GM12865 (cell line): ENCODE measurements around the gene CUL7.
"Not testable (repeated sequence)": the region's sequence is repeated elsewhere in the genome, so short reads cannot be mapped to it uniquely, and the experiment has no call there.

ENCODE experiments used
- DNase-seq: peaks from one replicate; pipeline ENCODE4 v3.0.0; 2010; ENCODE audit warnings: low read depth
- H3K4me3 ChIP-seq: 2 replicates; pipeline ENCODE4 v1.5.1; 2011; ENCODE audit warnings: mild to moderate bottlenecking, low read depth, low read length, control low read depth
- TF ChIP-seq, protein P1 (sequence below): IDR thresholded peaks from 2 replicates; pipeline ENCODE4 v1.5.1; 2011; ENCODE audit warnings: low read length, control low read depth, low read depth, inconsistent platforms; ENCODE audit not compliant: insufficient read depth; ENCODE audit errors: missing control alignments

The CUL7 gene

DNA sequence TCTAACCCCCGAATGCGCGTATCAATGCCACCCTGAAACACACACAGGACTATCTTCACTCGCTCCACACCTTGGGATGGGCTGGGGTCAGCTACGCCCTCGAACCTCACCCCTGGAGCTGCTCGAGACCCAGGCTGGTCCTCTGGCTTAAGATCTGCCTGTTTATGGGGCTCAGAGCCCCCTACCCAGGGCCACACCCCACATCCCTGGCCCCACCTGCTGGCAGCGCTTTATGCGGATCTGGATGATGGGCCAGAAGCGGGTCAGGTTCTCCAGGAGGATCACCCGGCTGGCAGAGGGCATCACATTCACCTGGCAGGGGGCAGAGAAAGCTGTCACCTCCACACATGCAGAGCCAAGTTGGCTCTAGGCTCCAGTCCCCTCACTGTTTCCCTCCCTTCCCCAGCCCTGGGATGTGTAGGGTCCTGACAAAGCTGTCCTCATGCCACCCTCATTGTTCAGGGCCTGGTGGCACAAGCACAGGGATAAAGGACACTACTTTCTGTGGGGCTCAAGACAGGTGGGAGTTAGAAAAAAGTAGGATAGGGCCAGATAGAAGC, 8.2 kb downstream of the CUL7 start:
- H3K4me3 ChIP-seq = no peak overlapping the region
- DNase-seq = no peak
- TF ChIP-seq, protein P1, sequence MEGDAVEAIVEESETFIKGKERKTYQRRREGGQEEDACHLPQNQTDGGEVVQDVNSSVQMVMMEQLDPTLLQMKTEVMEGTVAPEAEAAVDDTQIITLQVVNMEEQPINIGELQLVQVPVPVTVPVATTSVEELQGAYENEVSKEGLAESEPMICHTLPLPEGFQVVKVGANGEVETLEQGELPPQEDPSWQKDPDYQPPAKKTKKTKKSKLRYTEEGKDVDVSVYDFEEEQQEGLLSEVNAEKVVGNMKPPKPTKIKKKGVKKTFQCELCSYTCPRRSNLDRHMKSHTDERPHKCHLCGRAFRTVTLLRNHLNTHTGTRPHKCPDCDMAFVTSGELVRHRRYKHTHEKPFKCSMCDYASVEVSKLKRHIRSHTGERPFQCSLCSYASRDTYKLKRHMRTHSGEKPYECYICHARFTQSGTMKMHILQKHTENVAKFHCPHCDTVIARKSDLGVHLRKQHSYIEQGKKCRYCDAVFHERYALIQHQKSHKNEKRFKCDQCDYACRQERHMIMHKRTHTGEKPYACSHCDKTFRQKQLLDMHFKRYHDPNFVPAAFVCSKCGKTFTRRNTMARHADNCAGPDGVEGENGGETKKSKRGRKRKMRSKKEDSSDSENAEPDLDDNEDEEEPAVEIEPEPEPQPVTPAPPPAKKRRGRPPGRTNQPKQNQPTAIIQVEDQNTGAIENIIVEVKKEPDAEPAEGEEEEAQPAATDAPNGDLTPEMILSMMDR = no peak

DNA sequence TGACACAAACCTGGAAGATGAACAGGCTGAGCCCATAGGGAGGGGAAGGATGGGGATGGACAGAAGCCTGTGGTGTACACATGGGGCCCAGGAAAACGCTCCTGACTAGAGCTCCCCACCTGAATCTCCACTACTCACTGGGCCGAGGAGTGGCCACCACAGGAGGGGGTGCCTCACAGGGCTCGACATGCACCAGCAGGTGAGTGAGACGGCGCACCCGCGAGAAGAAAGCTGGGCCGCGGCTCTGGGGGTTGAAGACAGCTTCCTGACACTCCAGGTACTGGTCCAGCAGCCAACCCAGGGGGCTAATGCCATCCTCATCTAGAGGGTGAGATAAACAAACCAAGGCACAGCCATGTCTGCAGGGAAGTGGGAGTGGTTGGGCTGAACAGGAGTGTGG, 10.3 kb downstream of the CUL7 start:
- TF ChIP-seq, protein P1 = no peak
- H3K4me3 ChIP-seq = no peak overlapping the region
- no peak for DNase-seq

DNA sequence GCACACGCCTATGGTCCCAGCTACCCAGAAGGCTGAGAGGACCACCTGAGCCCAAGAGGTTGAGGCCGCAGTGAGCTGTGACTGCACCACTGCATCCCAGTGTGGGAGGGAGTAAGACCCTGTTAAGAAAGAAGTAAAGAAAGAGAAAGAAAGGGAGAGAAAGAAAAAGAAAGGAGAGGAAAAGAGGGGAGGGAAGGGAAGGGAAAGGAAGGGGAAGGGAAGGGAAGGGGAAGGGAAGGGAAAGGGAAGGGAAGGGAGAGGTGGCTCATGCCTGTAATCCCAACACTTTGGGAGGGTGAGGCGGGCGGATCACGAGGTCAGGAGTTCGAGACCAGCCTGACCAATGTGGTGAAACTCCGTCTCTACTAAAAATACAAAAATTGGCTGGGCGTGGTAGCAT, 12.2 kb downstream of the CUL7 start:
- not testable (repeated sequence) for H3K4me3 ChIP-seq, DNase-seq

DNA sequence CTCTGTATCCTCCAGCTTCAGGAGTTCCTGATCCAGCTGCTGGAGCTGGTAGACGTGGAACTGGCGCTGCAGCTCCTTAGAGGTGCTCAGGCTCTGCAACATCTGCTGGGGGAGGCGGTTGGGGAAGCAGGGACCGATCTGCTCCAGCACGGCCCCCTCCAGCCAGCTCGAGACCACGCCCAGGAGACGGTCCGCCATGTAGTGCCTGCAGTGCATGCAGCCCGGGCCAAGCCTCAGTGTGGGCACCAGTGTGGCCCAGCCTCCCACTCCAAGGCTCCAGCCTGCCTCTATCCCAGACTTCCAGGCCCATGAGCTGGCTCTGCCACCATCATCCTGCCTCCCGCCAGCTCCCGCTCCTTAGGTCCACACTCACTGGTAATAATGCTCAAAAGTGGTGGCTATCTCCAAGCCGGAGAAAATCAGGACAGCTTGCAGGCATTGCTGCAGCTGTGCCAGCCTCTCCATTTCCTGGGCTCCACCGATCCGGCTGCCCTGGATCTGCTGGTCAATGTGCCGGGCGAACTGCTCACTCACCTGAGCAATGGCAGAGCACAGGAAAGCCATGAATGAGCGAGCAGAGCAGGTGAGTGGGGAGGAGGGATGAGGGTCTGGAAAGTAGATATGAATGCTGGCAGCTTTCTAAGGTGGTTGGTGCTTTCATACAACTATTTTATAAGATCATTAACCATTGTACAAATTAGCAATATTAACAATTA, 13.0 kb downstream of the CUL7 start:
- DNase-seq = no peak
- no peak overlapping the region for H3K4me3 ChIP-seq
- TF ChIP-seq, protein P1 = no peak

DNA sequence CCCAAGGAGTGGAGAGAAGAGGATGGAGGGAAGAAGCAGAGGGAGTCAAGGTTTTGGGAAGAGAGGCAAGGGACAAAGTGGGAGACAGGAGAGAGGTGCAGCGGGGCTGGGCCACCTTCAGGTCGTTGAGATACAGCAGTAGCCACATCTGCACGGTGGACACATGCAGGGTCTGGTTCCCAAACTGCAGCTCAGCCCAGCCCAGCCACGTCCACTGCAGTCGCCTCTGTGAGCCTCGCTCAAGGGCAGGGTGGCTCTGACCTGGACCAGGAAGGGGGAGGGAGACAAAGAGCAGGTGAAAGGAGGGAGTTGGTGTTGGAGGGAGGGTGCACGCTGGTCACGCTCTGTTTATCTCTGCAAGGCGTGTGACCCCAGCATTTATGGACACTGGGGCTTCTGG, 14.9 kb downstream of the CUL7 start:
- TF ChIP-seq, protein P1 = no peak
- no peak overlapping the region for H3K4me3 ChIP-seq

DNA sequence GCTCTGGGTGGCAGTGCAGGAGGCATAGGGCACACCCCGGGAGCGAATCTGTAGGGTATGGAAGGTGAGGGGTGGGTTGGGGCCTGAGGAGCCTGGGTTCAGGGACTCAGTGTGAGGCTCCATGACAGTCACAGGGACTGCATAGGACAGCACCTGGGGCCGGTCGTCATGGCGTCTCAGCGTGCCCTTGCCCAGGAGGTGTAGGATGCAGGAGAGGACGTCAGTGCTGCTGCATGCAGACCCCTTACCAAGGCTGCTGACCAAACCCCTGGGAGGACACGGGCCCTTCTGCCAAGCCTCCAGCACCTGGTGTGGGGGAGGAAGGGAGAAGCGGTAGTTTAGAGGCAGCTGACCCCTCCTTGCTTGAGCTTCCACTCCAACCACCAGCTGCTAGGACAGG, 15.9 kb downstream of the CUL7 start:
- H3K4me3 ChIP-seq = no peak overlapping the region
- DNase-seq = no peak
- TF ChIP-seq, protein P1 = no peak

More for the DNA sequence above, 14.9 kb downstream of the CUL7 start:
- no peak for DNase-seq

DNA sequence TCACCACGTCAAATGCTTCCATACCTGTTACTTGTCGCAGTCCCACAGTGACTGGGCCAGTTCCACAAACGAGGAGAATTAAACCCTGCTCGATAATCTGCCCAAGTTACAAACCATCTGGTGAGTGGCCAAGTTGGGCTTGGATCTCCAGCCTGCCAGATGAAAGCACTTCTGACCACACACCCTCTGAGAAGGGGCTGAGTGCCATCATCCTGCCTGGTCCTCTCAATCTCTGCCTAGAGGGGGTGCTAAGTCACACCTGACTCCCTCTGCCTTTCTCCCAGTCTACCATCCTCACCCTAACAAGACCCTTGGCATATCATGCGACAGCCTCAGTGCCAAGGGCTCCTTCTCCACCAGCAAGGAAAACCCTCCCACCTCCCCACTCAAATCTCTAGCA, 16.5 kb downstream of the CUL7 start:
- no peak overlapping the region for H3K4me3 ChIP-seq
- TF ChIP-seq, protein P1 = no peak
- no peak for DNase-seq
